ENCODE measurements around the gene CARD11. TPM values are rescaled to one million over a fixed set of nuclear protein-coding genes. Genes with fewer than 3 reads are reported as not detected.

Gene CARD11
- total RNA-seq, 2 experiments from 2014 or later = 118 to 122 TPM

- no peak overlapping the region for H3K4me3 Mint-ChIP-seq
- H3K36me3 ChIP-seq (ENCODE audit: insufficient read depth, low read length) = peaks cover 95% of the 10 kb centered on the region
- H3K9me3 ChIP-seq (ENCODE audit: control insufficient read depth in 1 of 2, insufficient read depth in 1 of 2, low read length in 2 of 2) = peaks cover 0 to 4% of the 10 kb centered on the region in 2 experiments
- H3K27ac ChIP-seq (ENCODE audit: low read depth in 1 of 2, low read length in 2 of 2) = no peak overlapping the region
- POLR2A ChIA-PET = interaction anchor here (0.7 kb wide), 1 partner anchor 10 kb away, joined by 3 read pairs; no protein-coding TSS in a partner anchor
- no peaks in the 10 kb centered on the region for H3K27me3 Mint-ChIP-seq
- CTCF ChIA-PET = no interaction called here
- no peak overlapping the region for H3K4me3 ChIP-seq (ENCODE audit: low read length)
- peaks cover 7% of the 10 kb centered on the region for H3K4me1 Mint-ChIP-seq (ENCODE audit: low read depth)
- ATAC-seq (ENCODE audit: poor library complexity) = no peak
- intact Hi-C loops (cut with DNase I, micrococcal nuclease) = no loop called here
- H3K4me1 ChIP-seq (ENCODE audit: insufficient read depth, low read length) = no peaks in the 10 kb centered on the region
- no peaks in the 10 kb centered on the region for H3K27me3 ChIP-seq (ENCODE audit: control insufficient read depth in 1 of 2, insufficient read depth in 2 of 2, low read length in 2 of 2)
- H3K27ac Mint-ChIP-seq = peak overlapping the region; percentile 58
- no peak for TF ChIP-seq CTCF (IDR thresholded peaks at IDR 0.05)
- H3K36me3 Mint-ChIP-seq (ENCODE audit: low read depth) = peaks cover 90% of the 10 kb centered on the region
- DNase-seq = peak in 3 of 14 experiments; percentile 1 to 24 (median 19)
- H3K9me3 Mint-ChIP-seq = no peaks in the 10 kb centered on the region
These were observed 104.3 kb downstream of the CARD11 start for GRCh38 chr7:2939193-2939885.

GRCh38 chr7:2938514-2939192, 105.0 kb downstream of the CARD11 start:
- Histone ChIP-seq H3K36me3 (ENCODE audit: insufficient read depth, low read length) (peaks cover 95% of the 10 kb centered on the region), H3K4me1 (ENCODE audit: insufficient read depth, low read length) (no peaks in the 10 kb centered on the region), H3K27me3 (ENCODE audit: control insufficient read depth in 1 of 2, insufficient read depth in 2 of 2, low read length in 2 of 2) (no peaks in the 10 kb centered on the region), H3K9me3 (ENCODE audit: control insufficient read depth in 1 of 2, insufficient read depth in 1 of 2, low read length in 2 of 2) (no peaks in the 10 kb centered on the region), H3K4me3 (ENCODE audit: low read length) (no peak overlapping the region), H3K27ac (ENCODE audit: low read depth in 1 of 2, low read length in 2 of 2) (no peak overlapping the region)
- peak overlapping the region; percentile 58 for H3K27ac Mint-ChIP-seq
- H3K27me3 Mint-ChIP-seq = no peaks in the 10 kb centered on the region
- CTCF ChIA-PET = no interaction called here
- no peak overlapping the region for H3K4me3 Mint-ChIP-seq
- peak in 2 of 14 experiments; percentile 0 to 28 for DNase-seq
- no peaks in the 10 kb centered on the region for H3K9me3 Mint-ChIP-seq
- no peak for TF ChIP-seq CTCF (IDR thresholded peaks at IDR 0.05)
- H3K4me1 Mint-ChIP-seq (ENCODE audit: low read depth) = peaks cover 7% of the 10 kb centered on the region
- intact Hi-C loops (cut with DNase I, micrococcal nuclease) = no loop called here
- H3K36me3 Mint-ChIP-seq (ENCODE audit: low read depth) = peaks cover 90% of the 10 kb centered on the region
- POLR2A ChIA-PET = interaction anchor here (0.7 kb wide), 1 partner anchor 9 kb away, joined by 3 read pairs; no protein-coding TSS in a partner anchor
- no peak for ATAC-seq (ENCODE audit: poor library complexity)

- DNase-seq (peak in 2 of 14 experiments; percentile 1 to 2), ATAC-seq (ENCODE audit: poor library complexity) (no peak)
- Mint-ChIP-seq H3K27ac (no peak overlapping the region), H3K4me1 (ENCODE audit: low read depth) (peaks cover 6% of the 10 kb centered on the region), H3K27me3 (no peaks in the 10 kb centered on the region), H3K36me3 (ENCODE audit: low read depth) (peaks cover 90% of the 10 kb centered on the region), H3K9me3 (no peaks in the 10 kb centered on the region), H3K4me3 (no peak overlapping the region)
- Histone ChIP-seq H3K27me3 (ENCODE audit: control insufficient read depth in 1 of 2, insufficient read depth in 2 of 2, low read length in 2 of 2) (no peaks in the 10 kb centered on the region), H3K9me3 (ENCODE audit: control insufficient read depth in 1 of 2, insufficient read depth in 1 of 2, low read length in 2 of 2) (no peaks in the 10 kb centered on the region), H3K36me3 (ENCODE audit: insufficient read depth, low read length) (peaks cover 91% of the 10 kb centered on the region), H3K4me1 (ENCODE audit: insufficient read depth, low read length) (no peaks in the 10 kb centered on the region), H3K27ac (ENCODE audit: low read depth in 1 of 2, low read length in 2 of 2) (no peak overlapping the region), H3K4me3 (ENCODE audit: low read length) (no peak overlapping the region)
- ChIA-PET CTCF (no interaction called here), POLR2A (no interaction called here)
- TF ChIP-seq CTCF (IDR thresholded peaks at IDR 0.05) = no peak
- intact Hi-C loops (cut with DNase I, micrococcal nuclease) = no loop called here
These were observed 105.8 kb downstream of the CARD11 start for GRCh38 chr7:2937701-2938513.

Measured in CD4-positive, alpha-beta T cell (primary cell).